K562 (cell line): ENCODE data around the gene SCYGR5.

Source experiments
- ADNP ChIP-seq: fragments of 200-800 bp; sonication (Bioruptor generic); IDR thresholded peaks from 2 replicates; pipeline ENCODE4 v1.6.1; 2016; ENCODE audit warnings: missing genetic modification characterization, missing compliant biosample characterization
- ATF7 ChIP-seq: fragments of 450-650 bp; IDR thresholded peaks from 2 replicates; pipeline ENCODE4 v1.7.1; 2014; ENCODE audit warnings: mild to moderate bottlenecking, moderate library complexity
- CTCF ChIP-seq, 3 experiments: IDR thresholded peaks in 2 of 3; conservative IDR thresholded peaks in 1 of 3; 2 replicates each; pipeline ENCODE4 v1.5.1; 2011 to 2012; ENCODE audit warnings: low read length in 3 of 3, mild to moderate bottlenecking in 3 of 3, control low read depth in 2 of 3, improper control_type of control experiment in 1 of 3, inconsistent platforms in 1 of 3, low read depth in 1 of 3, mixed read lengths in 1 of 3, moderate library complexity in 1 of 3; ENCODE audit not compliant: insufficient read depth in 2 of 3
- CUX1 ChIP-seq: fragments of 200-800 bp; sonication (Bioruptor generic); IDR thresholded peaks from 2 replicates; pipeline ENCODE4 v1.6.1; 2016; ENCODE audit warnings: missing genetic modification characterization, missing compliant biosample characterization
- E4F1 ChIP-seq: fragments of 250-450 bp; sonication (Bioruptor Pico); IDR thresholded peaks from 2 replicates; pipeline ENCODE4 v1.5.0; 2021; ENCODE audit warnings: mild to moderate bottlenecking, borderline replicate concordance
- ELK1 ChIP-seq: sonication (generic); formaldehyde crosslinking; IDR thresholded peaks from 2 replicates; pipeline ENCODE4 v1.8.1; 2022; ENCODE audit warnings: missing genetic modification reagents
- GABPA ChIP-seq: fragments of 200-800 bp; sonication (Bioruptor generic); conservative IDR thresholded peaks from 2 replicates; pipeline ENCODE4 v1.6.1; 2016; ENCODE audit warnings: low read depth, missing genetic modification characterization, missing compliant biosample characterization
- PHF20 ChIP-seq: fragments of 450-650 bp; IDR thresholded peaks from 2 replicates; pipeline ENCODE4 v1.6.1; 2018; ENCODE audit not compliant: partially characterized antibody
- POLR2A ChIP-seq: fragments of 450-650 bp; conservative IDR thresholded peaks from 2 replicates; pipeline ENCODE4 v1.6.1; 2016
- SOX6 ChIP-seq: fragments of 450-650 bp; IDR thresholded peaks from 2 replicates; pipeline ENCODE4 v1.6.1; 2014; ENCODE audit warnings: mild to moderate bottlenecking
- TBL1XR1 ChIP-seq, 2 experiments: IDR thresholded peaks; 2 replicates each; pipeline ENCODE4 v1.6.1; 2012; ENCODE audit warnings: improper control_type of control experiment in 2 of 2, low read length in 2 of 2, mild to moderate bottlenecking in 1 of 2
- TEAD2 ChIP-seq: fragments of 450-650 bp; IDR thresholded peaks from 2 replicates; pipeline ENCODE4 v1.6.1; 2016; ENCODE audit warnings: missing genetic modification characterization, control low read depth, missing compliant biosample characterization
- ZNF239 ChIP-seq: fragments of 250-450 bp; sonication (Bioruptor Pico); IDR thresholded peaks from 2 replicates; pipeline ENCODE4 v1.4.0; 2020; ENCODE audit warnings: mild to moderate bottlenecking
- ZNF354B ChIP-seq: fragments of 250-450 bp; sonication (Bioruptor Pico); IDR thresholded peaks from 2 replicates; pipeline ENCODE4 v1.4.0; 2020

GRCh38 chr2:227626580-227627151 is 39.9 kb upstream of the SCYGR5 start:
- TF ChIP-seq GABPA (tag): no peak
- no peak for TF ChIP-seq CUX1 (CRISPR knock-in tag)
- TF ChIP-seq CTCF (IDR thresholded peaks at IDR 0.05 in 2 of 3, conservative IDR thresholded peaks at IDR 0.05 in 1 of 3; ENCODE audit: insufficient read depth in 2 of 3, low read depth in 1 of 3, low read length in 3 of 3): no peak
- no peak for TF ChIP-seq ZNF354B (CRISPR knock-in tag)
- TF ChIP-seq TEAD2 (tag): no peak
- TF ChIP-seq ELK1 (CRISPR knock-in tag): no peak
- TF ChIP-seq ATF7: no peak
- TF ChIP-seq ADNP (tag): no peak
- no peak for TF ChIP-seq ZNF239 (CRISPR knock-in tag)
- no peak for TF ChIP-seq E4F1
- no peak for TF ChIP-seq PHF20
- no peak for TF ChIP-seq SOX6
- no peak for TF ChIP-seq TBL1XR1 (IDR thresholded peaks at IDR 0.05; ENCODE audit: low read length in 2 of 2)
- TF ChIP-seq POLR2A: no peak
